ENCODE results near the gene RHOC. TPM values are rescaled to one million over a fixed set of nuclear protein-coding genes. Genes with fewer than 3 reads are reported as not detected.

Gene RHOC
- total RNA-seq, 2 donors from 2014 or later: 45.7 to 54.4 TPM

- H3K27ac Mint-ChIP-seq: peak overlapping the region; percentile 78
- H3K27me3 Mint-ChIP-seq (ENCODE audit: low read depth): peaks cover 9% of the 10 kb centered on the region
- H3K4me1 Mint-ChIP-seq (ENCODE audit: low read depth): peaks cover 68% of the 10 kb centered on the region
- DNase-seq (peak; percentile 50 to 61), ATAC-seq (replicated peaks in 1 of 2) (peak; percentile 41 to 49)
- peak overlapping the region; percentile 80 to 86 for H3K4me3 Mint-ChIP-seq
- H3K36me3 Mint-ChIP-seq (ENCODE audit: insufficient read depth in 2 of 2): peaks cover 5 to 11% of the 10 kb centered on the region in 2 donors
- H3K9me3 Mint-ChIP-seq: no peaks in the 10 kb centered on the region
Observed at GRCh38 chr1:112704391-112704933, 2.5 kb downstream of the RHOC start.

GRCh38 chr1:112703706-112704105 is 3.2 kb downstream of the RHOC start:
- ATAC-seq (replicated peaks in 1 of 2) (no peak), DNase-seq (no peak)
- peaks cover 9% of the 10 kb centered on the region for H3K27me3 Mint-ChIP-seq (ENCODE audit: low read depth)
- H3K27ac Mint-ChIP-seq: no peak overlapping the region
- H3K36me3 Mint-ChIP-seq (ENCODE audit: insufficient read depth in 2 of 2): peaks cover 5 to 11% of the 10 kb centered on the region in 2 donors
- H3K4me3 Mint-ChIP-seq: peak overlapping the region in 1 of 2 donors; percentile 80
- H3K9me3 Mint-ChIP-seq: no peaks in the 10 kb centered on the region
- H3K4me1 Mint-ChIP-seq (ENCODE audit: low read depth): peaks cover 66% of the 10 kb centered on the region

GRCh38 chr1:112702420-112703261 is 4.3 kb downstream of the RHOC start:
- Mint-ChIP-seq H3K4me1 (ENCODE audit: low read depth) (peaks cover 64% of the 10 kb centered on the region), H3K27ac (peak overlapping the region; percentile 41), H3K9me3 (no peaks in the 10 kb centered on the region), H3K27me3 (ENCODE audit: low read depth) (peaks cover 2% of the 10 kb centered on the region), H3K36me3 (ENCODE audit: insufficient read depth in 2 of 2) (peaks cover 5 to 11% of the 10 kb centered on the region in 2 donors), H3K4me3 (no peak overlapping the region)
- no peak for ATAC-seq (replicated peaks in 1 of 2)
- no peak for DNase-seq

GRCh38 chr1:112702067-112702395 is 4.9 kb downstream of the RHOC start:
- no peaks in the 10 kb centered on the region for H3K27me3 Mint-ChIP-seq (ENCODE audit: low read depth)
- no peak for ATAC-seq (replicated peaks in 1 of 2)
- H3K4me1 Mint-ChIP-seq (ENCODE audit: low read depth): peaks cover 61% of the 10 kb centered on the region
- H3K9me3 Mint-ChIP-seq: no peaks in the 10 kb centered on the region
- DNase-seq: no peak
- peak overlapping the region; percentile 8 to 12 for H3K4me3 Mint-ChIP-seq
- H3K27ac Mint-ChIP-seq: peak overlapping the region; percentile 41
- peaks cover 3 to 11% of the 10 kb centered on the region in 2 donors for H3K36me3 Mint-ChIP-seq (ENCODE audit: insufficient read depth in 2 of 2)

GRCh38 chr1:112701227-112702066 is 5.5 kb downstream of the RHOC start:
- peak overlapping the region; percentile 67 for H3K27ac Mint-ChIP-seq
- H3K9me3 Mint-ChIP-seq: no peaks in the 10 kb centered on the region
- DNase-seq (no peak), ATAC-seq (replicated peaks in 1 of 2) (no peak)
- no peaks in the 10 kb centered on the region for H3K27me3 Mint-ChIP-seq (ENCODE audit: low read depth)
- peak overlapping the region; percentile 59 to 73 for H3K4me3 Mint-ChIP-seq
- peaks cover 3 to 11% of the 10 kb centered on the region in 2 donors for H3K36me3 Mint-ChIP-seq (ENCODE audit: insufficient read depth in 2 of 2)
- H3K4me1 Mint-ChIP-seq (ENCODE audit: low read depth): peaks cover 61% of the 10 kb centered on the region

GRCh38 chr1:112700290-112701226 is 6.4 kb downstream of the RHOC start:
- peaks cover 3 to 11% of the 10 kb centered on the region in 2 donors for H3K36me3 Mint-ChIP-seq (ENCODE audit: insufficient read depth in 2 of 2)
- H3K27me3 Mint-ChIP-seq (ENCODE audit: low read depth): no peaks in the 10 kb centered on the region
- H3K4me1 Mint-ChIP-seq (ENCODE audit: low read depth): peaks cover 55% of the 10 kb centered on the region
- no peaks in the 10 kb centered on the region for H3K9me3 Mint-ChIP-seq
- peak overlapping the region; percentile 59 to 73 for H3K4me3 Mint-ChIP-seq
- peak overlapping the region; percentile 67 for H3K27ac Mint-ChIP-seq
- peak; percentile 77 to 82 for DNase-seq
- peak; percentile 40 to 47 for ATAC-seq (replicated peaks in 1 of 2)

GRCh38 chr1:112699425-112700144 is 7.3 kb downstream of the RHOC start:
- DNase-seq (no peak), ATAC-seq (replicated peaks in 1 of 2) (no peak)
- Mint-ChIP-seq H3K4me3 (no peak overlapping the region), H3K27me3 (ENCODE audit: low read depth) (no peaks in the 10 kb centered on the region), H3K9me3 (no peaks in the 10 kb centered on the region), H3K27ac (no peak overlapping the region), H3K4me1 (ENCODE audit: low read depth) (peaks cover 45% of the 10 kb centered on the region), H3K36me3 (ENCODE audit: insufficient read depth in 2 of 2) (peaks cover 3 to 11% of the 10 kb centered on the region in 2 donors)

- H3K36me3 Mint-ChIP-seq (ENCODE audit: insufficient read depth in 2 of 2): peaks cover 3 to 11% of the 10 kb centered on the region in 2 donors
- H3K27me3 Mint-ChIP-seq (ENCODE audit: low read depth): no peaks in the 10 kb centered on the region
- no peak overlapping the region for H3K27ac Mint-ChIP-seq
- H3K4me1 Mint-ChIP-seq (ENCODE audit: low read depth): peaks cover 36% of the 10 kb centered on the region
- no peak for ATAC-seq (replicated peaks in 1 of 2)
- H3K4me3 Mint-ChIP-seq: no peak overlapping the region
- no peaks in the 10 kb centered on the region for H3K9me3 Mint-ChIP-seq
- no peak for DNase-seq
Observed at GRCh38 chr1:112698366-112699310, 8.3 kb downstream of the RHOC start.

- H3K4me1 Mint-ChIP-seq (ENCODE audit: low read depth): peaks cover 32% of the 10 kb centered on the region
- peaks cover 3 to 12% of the 10 kb centered on the region in 2 donors for H3K36me3 Mint-ChIP-seq (ENCODE audit: insufficient read depth in 2 of 2)
- ATAC-seq (replicated peaks in 1 of 2) (no peak), DNase-seq (no peak)
- no peak overlapping the region for H3K27ac Mint-ChIP-seq
- H3K4me3 Mint-ChIP-seq: no peak overlapping the region
- no peaks in the 10 kb centered on the region for H3K9me3 Mint-ChIP-seq
- no peaks in the 10 kb centered on the region for H3K27me3 Mint-ChIP-seq (ENCODE audit: low read depth)
Observed at GRCh38 chr1:112697781-112698201, 9.1 kb downstream of the RHOC start.

GRCh38 chr1:112696578-112697314 is 10.2 kb downstream of the RHOC start:
- no peak for ATAC-seq (replicated peaks in 1 of 2)
- Mint-ChIP-seq H3K9me3 (no peaks in the 10 kb centered on the region), H3K4me1 (ENCODE audit: low read depth) (peaks cover 22% of the 10 kb centered on the region), H3K4me3 (no peak overlapping the region), H3K27ac (no peak overlapping the region), H3K27me3 (ENCODE audit: low read depth) (no peaks in the 10 kb centered on the region), H3K36me3 (ENCODE audit: insufficient read depth in 2 of 2) (peaks cover 0 to 7% of the 10 kb centered on the region in 2 donors)
- DNase-seq: no peak
